Ovary (tissue), 3 donors: ENCODE results near the gene RNF5.

Experiments
- CTCF ChIP-seq, 3 donors: fragments of 450-650 bp in 2 of 3; fragments of 200-600 bp in 1 of 3; IDR thresholded peaks; one replicate each; pipeline versions ENCODE4 v1.5.1 to v1.8.0; 2016 to 2022; ENCODE audit warnings: antibody characterized with exemption in 3 of 3, mild to moderate bottlenecking in 1 of 3
- EP300 ChIP-seq: sonication (generic); formaldehyde crosslinking; IDR thresholded peaks from one replicate; pipeline ENCODE4 v1.6.1; 2017; ENCODE audit warnings: antibody characterized with exemption
- donor health status: DM: no; HTN: no; CAD: no.

GRCh38 chr6:32128751-32129296, 49.4 kb upstream of the RNF5 start:
- no peak for TF ChIP-seq CTCF (IDR thresholded peaks at IDR 0.05)
- no peak for TF ChIP-seq EP300
